NCI-H2029 (cell line): Measurements from ENCODE around the gene MTF2.

Source experiments
- DNase-seq: peaks from one replicate; lab custom pipeline; 2025; lab: John Stamatoyannopoulos, UW

MTF2 gene

GRCh38 chr1:93083979-93084378 is 4.9 kb downstream of the MTF2 start:
- DNase-seq, result no peak

DNA sequence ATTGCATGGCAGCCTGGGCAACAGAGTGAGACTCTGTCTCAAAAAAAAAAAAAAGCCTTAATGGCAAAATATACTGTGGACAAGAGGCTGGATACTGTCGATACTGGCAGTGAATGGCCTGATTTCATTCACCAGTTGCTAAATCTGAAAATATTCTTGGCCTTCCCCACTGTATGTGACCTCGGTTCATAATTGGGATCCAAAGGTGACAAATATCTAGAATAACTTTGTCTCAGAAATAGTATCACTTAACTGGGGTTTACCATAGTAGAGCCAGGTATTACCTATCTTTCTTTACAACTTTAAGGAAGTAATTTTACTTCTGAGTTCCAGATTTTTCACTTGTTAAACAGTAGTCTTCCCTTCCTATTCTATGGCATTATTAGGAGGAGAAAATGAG is 8.4 kb downstream of the MTF2 start:
- DNase-seq, result no peak

DNA sequence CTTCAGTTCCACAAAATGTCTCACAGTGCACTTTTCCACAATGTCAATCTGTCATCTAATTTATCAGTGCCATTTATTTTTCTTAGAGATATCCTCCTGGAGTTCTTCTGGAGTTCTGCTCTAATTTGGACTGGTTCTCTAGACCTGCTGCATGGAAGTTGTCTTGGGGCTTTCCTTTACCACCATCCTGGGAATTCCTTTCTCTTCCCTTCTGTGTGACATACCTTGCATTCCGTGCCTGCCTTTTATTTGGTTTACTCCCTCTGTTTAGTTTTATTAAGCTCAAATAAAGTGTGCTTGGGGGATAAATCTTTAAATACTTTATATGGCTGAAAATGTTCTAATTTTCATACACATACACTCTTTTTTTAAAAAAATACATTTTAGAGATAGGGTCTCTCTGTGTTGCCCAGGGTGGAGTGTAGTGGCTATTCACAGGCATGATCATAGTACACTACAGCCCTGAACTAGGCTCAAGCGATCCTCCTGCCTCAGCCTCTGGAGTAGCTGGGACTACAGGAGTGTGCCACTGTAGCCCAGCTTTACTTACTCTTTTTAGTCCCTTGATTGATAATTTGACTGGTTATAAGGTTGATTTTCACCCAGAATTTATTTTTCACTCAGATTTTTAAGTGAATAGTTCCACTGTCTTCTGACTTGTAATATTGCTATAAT is 14.4 kb downstream of the MTF2 start:
- no peak for DNase-seq

- DNase-seq, result no peak
Observed at GRCh38 chr1:93095804-93096585, 16.9 kb downstream of the MTF2 start.

- no peak for DNase-seq
Observed at GRCh38 chr1:93102142-93102541, 23.1 kb downstream of the MTF2 start.

DNA sequence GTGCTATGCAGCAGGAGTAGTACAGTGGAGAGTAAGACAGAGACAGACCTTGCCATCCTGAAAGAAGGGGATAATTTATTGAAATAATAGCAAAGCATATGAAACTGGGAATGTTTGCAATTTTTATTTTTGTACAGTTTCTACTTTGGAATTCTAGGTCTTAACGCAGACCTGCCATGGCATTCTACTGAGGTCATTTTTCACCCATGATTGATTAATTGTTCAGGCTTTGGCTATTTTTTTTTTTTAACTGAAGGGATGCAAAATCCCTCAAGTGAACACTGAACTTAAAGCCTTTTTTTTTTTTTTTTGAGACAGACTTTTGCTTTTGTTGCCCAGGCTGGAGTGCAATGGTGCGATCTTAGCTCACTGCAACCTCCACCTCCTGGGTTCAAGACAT is 27.1 kb downstream of the MTF2 start:
- no peak for DNase-seq

DNA sequence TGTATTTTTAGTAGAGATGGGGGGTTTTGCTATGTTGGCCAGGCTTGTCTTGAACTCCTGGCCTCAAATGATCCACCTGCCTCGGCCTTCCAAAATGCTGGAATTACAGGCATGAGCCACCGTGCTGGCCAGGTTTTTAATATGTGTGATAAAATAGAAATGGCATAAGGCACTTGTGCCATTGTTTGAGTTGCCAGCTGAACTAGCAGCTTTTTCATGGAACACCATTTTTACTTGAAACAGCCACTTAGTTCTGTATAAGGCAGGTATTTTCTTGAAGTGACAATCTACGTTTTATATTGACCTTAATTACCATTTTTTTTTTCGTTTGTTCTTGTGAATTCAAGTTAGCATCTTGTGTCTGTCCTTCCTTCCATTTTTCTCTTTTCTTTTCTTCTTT is 28.3 kb downstream of the MTF2 start:
- DNase-seq, result no peak

DNA sequence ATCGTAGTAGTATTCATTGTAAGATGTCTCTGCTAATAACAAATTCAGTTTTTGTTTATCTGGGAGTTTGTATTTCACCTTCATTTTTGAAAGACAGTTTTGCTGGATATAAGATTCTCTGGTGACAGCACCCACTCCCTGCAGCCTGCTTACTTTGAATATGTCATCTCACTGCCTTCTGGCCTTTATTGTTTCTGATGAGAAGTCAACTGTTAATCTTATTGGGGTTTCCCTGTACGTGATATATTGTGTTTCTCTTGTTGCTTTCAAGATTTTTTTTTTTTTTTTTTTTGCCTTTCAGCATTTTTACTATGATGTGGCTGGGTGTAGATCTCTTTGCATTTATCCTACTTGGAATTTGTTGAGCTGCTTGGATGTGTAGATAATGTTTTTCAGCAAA is 29.3 kb downstream of the MTF2 start:
- no peak for DNase-seq

- DNase-seq, result no peak
Observed at GRCh38 chr1:93109578-93109977, 30.5 kb downstream of the MTF2 start.

- DNase-seq, result no peak
Observed at GRCh38 chr1:93111065-93111464, 32.0 kb downstream of the MTF2 start.

- no peak for DNase-seq
Observed at GRCh38 chr1:93111561-93111960, 32.5 kb downstream of the MTF2 start.

- DNase-seq, result no peak
Observed at GRCh38 chr1:93113127-93113526, 34.0 kb downstream of the MTF2 start.

GRCh38 chr1:93114391-93114790 is 35.3 kb downstream of the MTF2 start:
- DNase-seq, result no peak

DNA sequence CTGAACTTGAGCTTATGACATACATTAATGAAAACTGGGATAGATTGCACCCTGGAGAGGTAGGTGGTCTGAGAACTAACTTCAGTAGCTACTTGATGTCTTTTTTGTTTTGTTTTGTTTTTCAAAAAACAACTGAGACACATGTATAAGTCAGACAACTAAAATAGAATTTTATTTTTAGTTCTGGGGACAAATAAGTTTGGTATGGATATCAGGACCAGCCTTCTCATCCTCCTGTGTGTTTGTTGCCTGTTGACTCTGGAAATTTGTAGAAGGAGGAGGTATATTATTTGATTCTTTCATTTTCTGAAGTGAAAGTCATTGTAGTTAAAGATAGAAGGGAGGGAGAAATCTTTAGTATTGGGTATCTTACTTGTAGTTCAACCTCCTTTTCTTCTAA is 41.5 kb downstream of the MTF2 start:
- no peak for DNase-seq

GRCh38 chr1:93123201-93123783 is 44.2 kb downstream of the MTF2 start:
- no peak for DNase-seq

- DNase-seq, result no peak
Observed at GRCh38 chr1:93124556-93125355, 45.7 kb downstream of the MTF2 start.

GRCh38 chr1:93129507-93130099 is 50.5 kb downstream of the MTF2 start:
- DNase-seq, result no peak

DNA sequence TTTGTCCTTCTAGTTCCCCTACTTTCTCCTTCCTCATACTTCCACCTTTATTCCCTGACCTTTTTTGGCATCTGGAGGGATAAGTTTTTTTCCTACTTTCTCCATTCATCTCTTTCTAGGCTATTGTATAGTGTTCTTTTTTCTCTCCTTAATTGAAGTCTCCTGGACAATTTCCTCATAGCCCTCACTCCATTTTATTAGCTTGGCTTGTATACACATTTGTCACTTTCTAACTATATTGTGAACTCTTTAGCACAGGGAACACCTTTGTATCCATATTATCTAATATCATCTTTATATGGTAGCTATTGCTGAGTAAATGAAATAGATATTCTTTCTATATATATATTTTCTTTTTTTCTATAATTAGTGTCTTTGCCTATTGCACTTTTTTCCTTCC is 53.6 kb downstream of the MTF2 start:
- no peak for DNase-seq

- DNase-seq, result no peak
Observed at GRCh38 chr1:93136445-93136844, 57.4 kb downstream of the MTF2 start.

- DNase-seq, result no peak
Observed at GRCh38 chr1:93137604-93138292, 58.7 kb downstream of the MTF2 start.

DNA sequence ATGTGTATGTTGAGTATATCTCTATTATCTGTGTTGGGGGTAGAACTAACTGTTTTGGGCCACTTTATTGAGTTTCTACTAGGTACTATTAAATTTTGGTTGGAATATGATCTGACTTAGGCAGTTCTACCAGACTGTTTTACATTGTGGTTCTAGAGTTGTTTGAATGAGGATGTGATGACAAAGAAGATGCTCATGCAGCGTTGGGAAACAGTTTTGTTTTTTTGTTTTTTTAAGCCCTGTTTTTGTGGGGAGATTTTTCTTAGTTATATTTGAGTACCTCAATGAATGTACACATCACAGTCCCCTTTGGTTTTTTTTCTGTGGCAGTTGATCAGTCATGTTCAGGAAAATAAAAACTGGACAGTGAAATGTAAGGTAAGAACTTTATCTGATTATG is 61.0 kb downstream of the MTF2 start:
- no peak for DNase-seq

GRCh38 chr1:93142161-93142560 is 63.1 kb downstream of the MTF2 start:
- no peak for DNase-seq
